Esophagus squamous epithelium (tissue), 4 donors: ENCODE measurements around the gene SELE.

Source experiments
- CTCF ChIP-seq, 6 experiments: fragments of 450-650 bp in 4 of 6; fragments of 200-600 bp in 2 of 6; sonication (generic) in 2 of 6; IDR thresholded peaks; one replicate each; pipeline ENCODE4 v1.5.1; 2016 to 2019; ENCODE audit warnings: antibody characterized with exemption in 6 of 6, mild to moderate bottlenecking in 4 of 6, moderate library complexity in 4 of 6
- POLR2A ChIP-seq, 4 donors: fragments of 450-650 bp; IDR thresholded peaks; one replicate each; pipeline ENCODE4 v1.6.1; 2017; ENCODE audit warnings: antibody characterized with exemption in 4 of 4, mild to moderate bottlenecking in 4 of 4, moderate library complexity in 3 of 4

- TF ChIP-seq CTCF (IDR thresholded peaks at IDR 0.05) (no peak), POLR2A (IDR thresholded peaks at IDR 0.05) (no peak)
Measured at GRCh38 chr1:169764919-169765318, 31.0 kb upstream of the SELE start.
